GM20431 (cell line): ENCODE measurements around the gene RAPGEF1.

ENCODE experiments used
- in situ Hi-C: fragments of 300-500 bp; cut with MseI, MboI; formaldehyde crosslinking; loops from one replicate; pipeline ENCODE4 v1.15.0; 2020; ENCODE audit warnings: low sequenced_read_pairs; ENCODE audit not compliant: unreplicated experiment

Gene RAPGEF1

DNA sequence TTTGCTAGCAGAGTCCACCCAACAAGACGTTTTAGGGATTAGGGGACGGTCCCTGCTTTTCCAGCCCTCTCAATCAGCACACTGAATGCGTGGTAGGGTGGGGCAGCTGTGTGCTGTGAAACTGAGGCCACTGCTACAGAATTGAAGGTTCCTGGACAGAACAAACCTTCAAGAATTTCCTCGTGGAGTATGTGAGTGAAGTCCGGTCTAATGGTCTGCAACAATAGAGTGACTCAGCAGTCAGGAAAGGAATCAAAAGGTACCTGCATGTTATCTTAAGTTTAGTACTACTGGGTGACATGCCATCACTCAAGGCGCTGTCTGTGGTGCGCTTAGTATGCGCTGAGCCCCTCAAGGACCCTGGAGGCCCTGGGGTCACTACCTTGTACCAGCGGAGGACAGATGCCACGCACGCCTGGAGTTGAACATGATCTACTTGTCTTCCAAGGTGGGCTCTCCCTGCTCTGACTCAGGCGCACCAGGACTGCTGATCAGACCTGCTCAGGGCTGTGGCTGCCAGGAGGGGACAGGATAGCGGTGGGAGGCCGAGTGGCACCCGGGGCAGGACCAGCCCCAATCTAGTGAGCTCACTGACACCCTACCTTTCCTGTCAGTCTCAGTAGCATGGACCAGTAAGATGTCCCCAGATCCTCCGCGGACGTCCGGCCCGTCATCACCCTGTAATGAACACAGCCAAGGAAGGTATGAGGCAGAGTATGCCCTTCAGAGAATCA, 144.0 kb downstream of the RAPGEF1 start:
- in situ Hi-C loops, result loop anchor here (10.0 kb wide), 1 partner anchor 149 kb away; the partner anchor contains the start of gene RAPGEF1

DNA sequence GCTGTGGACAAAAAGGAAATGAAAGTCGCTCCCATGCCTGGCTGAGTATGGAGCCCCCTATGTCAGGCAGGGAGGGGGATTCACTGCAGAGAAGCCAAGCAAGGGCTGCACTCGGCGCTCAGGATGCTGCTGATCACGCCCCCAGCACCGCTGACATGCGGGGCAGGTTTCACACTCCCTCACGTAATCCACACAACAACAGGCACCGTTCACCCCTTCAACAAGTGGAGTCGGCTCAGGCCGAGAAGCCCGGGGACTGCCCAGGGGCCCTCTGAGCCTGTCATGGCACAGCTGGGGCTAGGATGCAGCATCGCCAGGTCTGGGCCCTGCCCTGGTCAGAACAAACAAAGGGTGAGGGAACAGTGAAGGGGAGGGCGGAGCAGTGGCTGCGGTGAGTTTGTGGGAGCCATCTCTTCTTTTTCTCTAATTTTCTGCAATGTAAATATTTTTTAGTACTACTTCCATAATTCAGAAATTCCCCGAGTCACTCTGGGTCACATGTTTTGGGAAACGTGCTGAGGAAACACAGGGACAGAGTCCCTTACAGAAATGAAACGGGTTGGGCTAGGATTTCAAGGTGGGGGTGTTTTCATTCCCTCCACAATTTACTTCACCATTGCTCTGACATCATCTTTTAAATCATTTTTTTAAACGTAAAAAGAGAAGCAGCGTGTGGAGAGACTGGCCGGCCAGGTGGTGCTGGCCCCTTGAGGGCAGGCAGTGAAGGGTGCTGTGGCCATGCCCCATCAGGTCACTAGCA, 144.8 kb downstream of the RAPGEF1 start:
- in situ Hi-C loops, result loop anchor here (10.0 kb wide), 1 partner anchor 150 kb away; the partner anchor contains the start of gene RAPGEF1

DNA sequence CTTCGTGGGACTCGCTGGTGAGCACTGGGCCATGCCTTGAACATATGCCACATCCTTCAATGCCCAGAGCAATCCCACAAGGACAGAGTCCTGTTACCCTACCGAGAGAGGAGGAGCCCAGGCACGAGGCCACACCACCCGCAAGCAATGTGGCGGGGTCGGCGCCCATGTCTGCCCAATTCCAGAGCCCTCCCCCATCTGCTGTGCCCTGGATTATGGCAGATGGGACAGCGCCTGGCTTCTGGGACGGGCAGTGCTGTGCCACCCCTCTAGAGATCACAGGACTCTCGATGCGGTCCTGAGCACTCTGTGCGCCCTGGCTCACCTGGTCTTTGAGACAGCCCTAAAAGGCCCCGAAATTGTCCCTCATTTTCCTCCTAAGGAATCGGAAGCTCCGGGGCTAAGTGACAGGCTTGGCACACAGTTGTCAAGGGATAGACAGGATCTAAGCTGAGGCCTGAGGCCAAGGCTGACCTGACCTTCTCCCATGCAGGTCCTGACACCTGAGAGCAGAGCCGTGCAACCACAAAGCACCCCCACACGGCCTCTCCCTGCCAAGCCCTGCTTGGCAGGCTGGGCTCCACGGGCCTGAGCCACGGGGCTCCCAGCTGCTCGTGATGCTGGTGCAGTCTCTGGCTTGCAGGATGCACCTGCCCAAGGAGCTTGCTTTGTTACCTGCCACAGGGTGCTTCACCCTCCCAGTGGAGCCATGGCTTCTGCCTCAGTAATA, 145.8 kb downstream of the RAPGEF1 start:
- in situ Hi-C loops, result loop anchor here (10.0 kb wide), 1 partner anchor 151 kb away; the partner anchor contains the start of gene RAPGEF1

DNA sequence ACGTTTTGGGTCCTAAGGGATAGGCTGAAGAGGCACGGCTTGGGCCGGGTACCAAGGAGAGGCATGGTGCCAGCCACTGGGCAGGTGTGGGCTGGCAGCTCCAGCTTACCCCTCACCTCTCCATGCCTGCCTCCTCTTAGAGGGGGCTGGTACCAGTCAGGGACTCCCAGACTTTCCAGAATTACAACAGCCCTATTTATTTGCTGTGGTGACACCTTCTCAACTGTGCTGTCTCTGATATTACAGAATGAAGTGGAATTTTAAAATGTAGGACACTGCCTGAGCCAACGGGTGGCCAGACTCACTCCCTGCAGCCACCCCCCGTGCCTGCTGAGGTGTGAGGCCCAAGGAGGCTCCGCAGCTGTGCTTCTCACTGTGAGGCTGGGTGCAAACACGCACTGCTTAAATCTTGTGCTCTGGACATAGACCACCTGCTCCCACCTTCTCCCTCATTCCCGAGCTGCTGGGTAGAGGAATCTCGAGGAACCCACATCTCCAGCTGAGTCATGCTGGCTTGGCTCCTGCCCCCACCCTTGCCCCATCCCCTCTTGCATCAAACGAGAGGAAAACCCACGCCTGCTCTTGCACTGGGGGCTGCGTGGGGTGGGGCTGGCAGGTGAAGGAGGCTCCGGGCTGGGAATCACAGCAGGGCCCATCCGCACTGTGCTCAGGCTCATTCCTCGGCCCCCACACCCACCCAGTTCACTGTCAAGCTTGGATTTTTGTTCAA, 146.6 kb downstream of the RAPGEF1 start:
- in situ Hi-C loops, result loop anchor here (10.0 kb wide), 1 partner anchor 152 kb away; the partner anchor contains the start of gene RAPGEF1

DNA sequence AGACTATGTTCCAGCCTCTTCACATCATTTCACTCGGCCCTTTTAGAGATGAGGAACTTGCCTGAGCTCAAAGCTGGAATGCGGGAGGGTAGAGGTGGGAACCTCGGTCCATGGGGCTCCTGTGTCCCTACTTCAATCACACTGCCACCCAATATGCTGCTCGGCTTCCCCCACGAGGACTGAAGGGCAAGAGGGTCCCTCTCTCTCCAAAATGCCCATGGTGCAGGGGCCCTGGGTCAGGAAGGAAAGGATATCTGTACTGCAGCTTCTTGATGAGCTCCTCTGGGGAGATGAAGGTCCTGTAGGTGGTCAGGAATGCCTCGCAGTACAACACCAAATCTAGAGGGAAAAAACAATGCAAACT, 148.0 kb downstream of the RAPGEF1 start:
- in situ Hi-C loops, result loop anchor here (10.0 kb wide), 1 partner anchor 153 kb away; the partner anchor contains the start of gene RAPGEF1

DNA sequence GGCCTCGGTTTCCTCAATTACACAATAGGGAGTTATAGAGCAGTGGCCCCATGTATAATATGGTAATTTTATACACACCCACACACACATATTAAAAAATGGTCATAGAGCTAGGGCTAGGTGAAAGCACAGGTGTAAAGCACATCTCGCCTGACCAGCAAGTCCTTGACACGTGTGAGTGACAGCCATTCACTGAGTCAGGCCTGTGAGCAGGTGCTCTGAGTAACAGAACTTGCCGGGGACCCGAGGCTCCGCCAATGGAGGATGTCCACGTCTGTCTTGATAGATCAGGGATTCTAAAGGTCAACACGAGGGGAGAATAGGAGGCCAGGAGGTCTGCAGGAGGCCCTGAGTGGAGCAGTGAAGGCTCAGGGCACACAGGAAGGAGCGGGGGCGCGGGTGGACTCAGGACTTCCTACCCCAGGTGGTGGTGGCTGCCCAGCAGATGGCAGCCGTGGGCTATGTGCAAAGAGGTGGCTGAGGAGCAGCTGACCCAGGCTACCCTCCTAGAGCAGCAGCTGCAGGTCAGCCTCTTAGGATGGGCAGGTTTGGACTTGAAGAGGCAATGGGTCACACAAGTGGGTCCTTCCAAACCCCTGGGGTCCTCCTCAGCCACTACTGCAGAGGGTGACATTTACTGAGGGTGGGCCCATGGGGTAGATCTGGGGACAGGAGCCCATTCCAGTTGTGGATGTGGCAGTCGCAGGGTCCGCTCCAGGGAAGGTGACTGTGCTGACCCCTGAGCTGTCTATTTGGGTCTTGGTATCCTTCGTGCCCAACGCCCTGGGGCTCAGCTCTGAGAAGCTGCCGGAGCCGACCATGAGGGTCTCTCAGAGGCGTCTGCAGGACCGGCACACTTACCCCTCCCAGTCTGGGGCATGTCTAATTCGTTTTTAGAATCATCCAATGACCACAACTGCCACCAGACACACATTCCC, 148.7 kb downstream of the RAPGEF1 start:
- in situ Hi-C loops, result loop anchor here (10.0 kb wide), 1 partner anchor 154 kb away; the partner anchor contains the start of gene RAPGEF1

- in situ Hi-C loops, result loop anchor here (10.0 kb wide), 1 partner anchor 154 kb away; the partner anchor contains the start of gene RAPGEF1
These were observed 149.4 kb downstream of the RAPGEF1 start for GRCh38 chr9:131590449-131590848.

GRCh38 chr9:131589993-131590392, 149.9 kb downstream of the RAPGEF1 start:
- in situ Hi-C loops, result loop anchor here (10.0 kb wide), 1 partner anchor 155 kb away; the partner anchor contains the start of gene RAPGEF1

GRCh38 chr9:131589124-131589711, 150.7 kb downstream of the RAPGEF1 start:
- in situ Hi-C loops, result no loop called here

GRCh38 chr9:131588396-131588795, 151.5 kb downstream of the RAPGEF1 start:
- in situ Hi-C loops, result no loop called here

- in situ Hi-C loops, result no loop called here
These were observed 152.0 kb downstream of the RAPGEF1 start for GRCh38 chr9:131587906-131588305.

- in situ Hi-C loops, result no loop called here
These were observed 152.5 kb downstream of the RAPGEF1 start for GRCh38 chr9:131587331-131587730.

DNA sequence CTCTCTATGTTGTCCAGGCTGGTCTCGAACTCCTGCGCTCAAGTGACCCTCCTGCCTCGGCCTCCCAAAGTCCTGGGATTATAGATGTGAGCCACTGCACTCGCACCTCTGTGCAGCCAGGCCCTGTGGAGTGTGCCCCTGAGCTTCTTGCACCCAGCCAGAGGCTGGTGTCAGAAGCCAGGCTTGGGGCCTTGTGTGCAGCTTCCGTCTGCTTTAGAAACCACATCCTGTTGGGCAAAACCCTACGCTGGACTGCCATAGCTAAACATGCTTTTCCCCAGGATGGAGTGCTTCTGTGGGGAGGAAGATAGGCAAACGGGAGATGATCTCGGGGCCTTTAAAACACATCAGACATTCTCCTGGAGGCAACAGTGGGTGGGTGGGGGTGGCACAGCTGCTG, 154.5 kb downstream of the RAPGEF1 start:
- in situ Hi-C loops, result no loop called here

DNA sequence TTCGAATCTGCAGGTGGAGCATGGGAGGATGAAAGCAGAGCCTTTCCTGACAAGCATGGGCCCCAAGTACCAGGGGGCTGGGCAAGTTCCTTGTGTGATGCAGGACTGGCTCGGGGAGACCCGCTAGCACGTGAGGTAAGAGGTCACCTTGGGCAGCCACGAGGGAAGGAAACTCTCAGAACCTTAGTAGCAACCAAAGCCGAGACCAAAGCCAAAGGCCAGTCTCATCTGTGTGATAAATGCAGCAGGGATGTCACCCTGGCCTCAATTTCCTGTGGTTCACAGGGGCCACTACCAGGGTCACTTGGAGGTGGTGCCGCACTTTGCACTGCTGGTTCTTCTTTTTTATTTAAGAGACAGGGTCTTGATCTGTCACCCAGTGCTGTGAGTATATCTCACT, 155.0 kb downstream of the RAPGEF1 start:
- in situ Hi-C loops, result no loop called here

DNA sequence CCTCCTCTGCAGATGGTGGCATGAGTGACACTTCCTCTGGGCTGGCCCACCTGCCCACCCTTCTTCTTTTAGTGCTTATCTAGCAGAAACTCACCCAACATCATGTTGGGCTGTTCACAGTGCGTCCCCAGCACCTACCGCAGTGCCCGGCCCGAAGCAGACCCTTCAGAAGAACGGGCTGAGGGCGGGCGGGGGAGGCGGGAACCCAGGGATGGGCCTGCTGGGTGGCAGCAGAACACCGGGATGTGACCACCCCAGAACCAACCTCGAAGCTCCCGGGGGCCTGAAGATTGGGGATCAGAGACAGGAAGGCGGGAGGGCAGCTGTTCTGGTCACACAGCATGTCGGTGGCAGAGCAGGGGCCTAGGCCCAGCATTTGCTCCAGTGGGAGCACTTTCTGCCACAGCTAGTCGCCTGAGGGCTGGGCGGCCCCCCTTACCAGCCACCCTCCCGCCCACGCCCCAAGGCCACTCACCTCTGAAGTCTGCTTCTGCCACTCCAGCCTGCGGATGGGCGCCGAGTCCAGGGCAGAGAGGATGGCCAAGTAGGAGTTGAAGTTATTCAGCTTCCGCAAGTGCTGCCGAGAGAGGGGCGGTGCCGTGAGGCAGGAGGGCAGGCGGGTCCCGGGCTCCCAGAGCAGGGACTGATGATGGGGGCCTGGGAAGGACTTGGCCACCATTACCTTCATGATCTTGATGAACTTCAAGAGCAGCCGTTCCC, 155.9 kb downstream of the RAPGEF1 start:
- in situ Hi-C loops, result no loop called here

DNA sequence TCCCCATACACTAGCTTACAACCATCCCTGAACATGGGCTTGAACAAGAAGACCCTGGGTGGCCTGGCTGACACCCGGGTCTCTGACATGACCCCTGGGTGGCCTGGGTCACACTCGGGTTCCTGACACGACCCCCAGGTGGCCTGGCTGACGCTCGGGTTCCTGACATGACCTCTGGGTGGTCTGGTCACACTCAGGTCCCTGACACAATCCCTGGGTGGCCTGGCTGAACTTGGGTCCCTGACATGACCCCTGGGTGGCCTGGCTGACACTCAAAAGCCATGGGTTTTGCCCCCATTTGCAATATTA, 156.6 kb downstream of the RAPGEF1 start:
- in situ Hi-C loops, result no loop called here

DNA sequence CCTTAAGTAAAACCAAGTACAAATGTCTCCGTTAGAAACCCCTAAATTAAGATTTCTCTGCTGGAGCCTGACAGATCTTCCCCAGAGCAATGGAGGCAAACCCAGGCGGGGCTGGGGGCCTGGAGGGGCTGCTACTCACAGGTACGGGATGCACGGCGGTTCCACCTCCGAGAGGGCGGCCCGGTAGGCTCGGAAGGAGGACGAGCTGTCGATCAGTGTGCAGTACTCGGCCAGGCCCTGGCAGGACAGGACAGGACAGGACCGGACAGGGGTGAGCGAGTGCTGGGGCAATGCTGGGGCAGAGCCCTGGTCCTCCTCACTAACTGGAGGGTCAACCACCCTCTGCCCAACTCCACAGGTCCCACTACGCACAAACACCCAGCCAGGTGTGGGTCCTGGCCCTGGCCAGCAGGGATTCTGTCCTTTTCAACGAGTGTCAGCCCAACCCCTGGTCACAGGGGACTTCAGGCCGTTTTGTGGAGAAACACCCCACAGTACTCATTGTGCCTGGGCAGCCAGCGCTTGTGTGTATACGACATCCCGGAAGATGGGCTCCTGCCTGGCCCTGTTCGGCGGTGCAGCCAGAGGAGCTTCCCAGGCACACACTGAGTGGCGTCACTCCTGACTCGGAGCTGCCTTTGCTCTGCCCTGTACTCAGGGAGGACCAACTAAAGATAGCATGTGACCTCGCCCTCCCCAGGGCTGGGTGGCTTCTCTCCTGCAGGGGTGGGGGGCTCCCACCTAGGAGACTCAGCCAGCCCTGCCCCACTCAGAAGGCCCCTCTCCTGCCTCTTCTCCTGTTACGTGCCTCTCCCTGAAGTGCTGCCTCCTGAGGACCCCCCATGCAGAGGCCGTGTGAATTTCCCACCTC, 157.2 kb downstream of the RAPGEF1 start:
- in situ Hi-C loops, result no loop called here
